GM19239 (cell line): ENCODE measurements around the gene PNCK.

Experiments
- DNase-seq: peaks from one replicate; pipeline ENCODE4 v3.0.0; 2011; ENCODE audit warnings: low spot score; ENCODE audit not compliant: insufficient read length
- FAIRE-seq: peaks from 2 replicates; lab custom pipeline; 2011; peaks lifted over from hg19 to GRCh38; lab: Jason Lieb, UNC

PNCK gene

DNA sequence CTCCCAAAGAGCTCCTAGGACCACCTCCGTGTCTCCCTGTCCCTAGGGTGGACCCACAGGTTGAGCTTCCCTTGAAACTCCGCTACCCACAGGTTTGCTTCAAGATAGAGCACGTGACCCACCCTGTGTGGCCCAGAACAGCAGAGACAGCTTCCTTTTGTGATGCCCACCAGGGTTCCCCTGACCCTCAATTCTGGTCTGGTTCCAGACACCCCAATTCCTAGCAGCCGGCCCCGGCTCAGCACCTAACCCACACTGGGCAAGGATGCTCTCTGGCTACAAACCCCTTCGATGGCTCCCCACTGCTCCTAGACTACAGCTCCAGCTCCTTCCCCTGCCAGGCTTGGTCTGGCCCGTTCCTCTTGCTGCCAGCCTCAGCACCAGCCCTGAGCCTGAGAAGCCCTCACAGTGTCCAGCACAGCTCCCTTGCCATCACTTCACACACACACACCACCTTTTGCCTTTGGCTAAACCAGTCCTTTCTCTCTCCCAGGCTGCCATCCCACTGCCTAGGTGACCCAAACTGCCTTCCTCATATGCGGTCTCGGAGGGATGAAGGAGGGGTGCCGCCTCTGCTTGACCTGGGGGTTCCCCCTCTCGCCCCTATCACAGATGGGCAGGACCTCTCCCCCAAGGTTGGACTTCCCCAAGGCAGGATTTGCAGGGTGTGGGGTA, 6.2 kb downstream of the PNCK start:
- DNase-seq, result no peak
- no peak for FAIRE-seq

DNA sequence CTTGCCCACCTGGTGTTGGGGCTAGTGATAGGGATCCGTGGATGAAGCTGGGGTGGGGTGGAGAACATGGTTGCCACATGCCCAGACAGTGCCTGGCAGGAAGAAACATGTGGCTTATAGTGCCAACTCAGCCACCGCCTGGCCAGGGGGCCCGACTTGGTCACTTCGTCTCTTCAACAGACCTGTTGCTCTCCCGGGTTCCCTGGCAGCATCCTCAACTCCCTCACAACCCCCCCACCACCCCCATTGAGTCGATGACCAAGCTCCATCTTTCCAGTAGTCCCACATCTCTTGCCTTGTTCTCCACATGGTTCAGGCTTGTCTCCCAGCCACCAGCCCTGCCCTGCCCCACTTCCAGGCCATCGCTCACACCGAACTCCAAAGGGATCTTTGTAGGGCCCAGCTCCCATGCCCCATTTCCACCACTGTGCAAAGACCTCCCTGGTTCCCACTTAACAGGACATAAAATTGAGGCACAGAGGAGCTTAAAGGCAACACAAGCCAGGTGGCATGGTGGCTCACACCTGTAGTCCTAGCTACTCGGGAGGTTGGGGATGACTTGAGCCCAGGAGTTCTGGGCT, 7.8 kb downstream of the PNCK start:
- FAIRE-seq (no peak), DNase-seq (no peak)

DNA sequence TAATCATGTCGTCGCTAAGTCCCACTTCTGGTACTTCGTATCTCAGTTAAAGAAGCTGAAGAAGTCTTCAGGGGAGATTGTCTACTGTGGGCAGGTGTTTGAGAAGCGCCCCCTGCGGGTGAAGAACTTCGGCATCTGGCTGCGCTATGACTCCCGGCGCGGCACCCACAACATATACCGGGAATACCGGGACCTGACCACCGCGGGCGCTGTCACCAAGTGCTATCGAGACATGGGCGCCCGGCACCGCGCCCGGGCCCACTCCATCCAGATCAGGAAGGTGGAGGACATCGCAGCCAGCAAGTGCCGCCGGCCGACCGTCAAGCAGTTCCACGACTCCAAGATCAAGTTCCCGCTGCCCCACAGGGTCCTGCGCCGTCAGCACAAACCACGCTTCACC, 11.3 kb downstream of the PNCK start:
- DNase-seq (no peak), FAIRE-seq (no peak)

DNA sequence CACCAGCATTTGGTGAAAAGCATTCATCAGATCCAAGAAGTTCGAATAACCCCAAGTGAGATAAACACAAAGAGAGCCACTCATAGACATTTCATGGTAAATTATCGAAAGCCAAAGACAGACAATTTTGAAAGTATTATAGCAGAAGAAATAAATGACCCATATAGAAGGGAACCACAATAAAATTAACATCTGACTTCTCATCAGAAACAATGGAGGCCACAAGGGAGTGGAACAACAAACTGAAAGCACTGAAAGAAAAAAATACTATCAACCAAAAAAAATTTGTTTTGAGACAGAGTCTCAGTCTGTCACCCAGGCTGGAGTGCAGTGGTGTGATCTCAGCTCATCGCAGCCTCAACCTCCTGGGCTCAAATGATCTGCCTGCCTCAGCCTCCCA, 14.3 kb downstream of the PNCK start:
- FAIRE-seq, result no peak

DNA sequence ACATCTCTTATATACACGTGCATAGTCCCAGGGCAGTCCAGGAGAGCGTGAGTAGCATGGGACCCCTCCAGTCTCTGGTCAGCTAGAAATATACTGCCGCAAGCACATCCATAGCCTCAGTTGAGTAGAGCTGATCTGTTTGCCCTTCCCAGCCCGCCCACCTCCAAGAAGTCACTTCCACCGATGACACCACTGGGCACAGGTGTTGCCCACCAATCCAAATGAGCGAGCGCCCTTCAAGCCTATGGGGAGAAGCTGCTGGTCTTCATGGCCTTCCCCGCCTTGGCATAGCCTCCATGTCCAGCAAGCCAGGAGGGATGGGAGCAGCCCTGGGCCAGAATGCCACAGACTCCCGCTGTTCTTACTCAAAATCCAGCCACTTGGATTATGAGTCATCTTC, 16.5 kb downstream of the PNCK start:
- DNase-seq, result no peak

More for the DNA sequence above, 14.3 kb downstream of the PNCK start:
- no peak for DNase-seq

DNA sequence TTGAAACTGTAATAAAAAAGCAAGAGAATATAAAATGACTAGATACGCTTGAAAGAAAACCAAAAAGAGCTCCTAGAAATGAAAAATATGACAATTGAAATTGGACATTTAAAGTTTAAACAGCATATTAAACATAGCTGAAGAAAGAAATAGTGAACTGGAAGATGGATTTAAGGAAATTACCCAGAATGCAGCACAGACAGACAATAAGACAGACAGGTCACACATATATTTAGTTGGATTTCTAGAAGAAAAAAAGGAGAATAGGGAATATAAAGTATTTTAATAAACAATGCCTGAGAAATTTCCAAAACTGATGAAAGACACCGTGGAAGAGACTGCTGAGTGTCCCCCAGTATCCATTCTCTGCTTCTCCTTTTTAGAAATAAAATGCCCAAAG, 20.1 kb downstream of the PNCK start:
- DNase-seq (no peak), FAIRE-seq (no peak)

More for the DNA sequence above, 16.5 kb downstream of the PNCK start:
- FAIRE-seq, result no peak

DNA sequence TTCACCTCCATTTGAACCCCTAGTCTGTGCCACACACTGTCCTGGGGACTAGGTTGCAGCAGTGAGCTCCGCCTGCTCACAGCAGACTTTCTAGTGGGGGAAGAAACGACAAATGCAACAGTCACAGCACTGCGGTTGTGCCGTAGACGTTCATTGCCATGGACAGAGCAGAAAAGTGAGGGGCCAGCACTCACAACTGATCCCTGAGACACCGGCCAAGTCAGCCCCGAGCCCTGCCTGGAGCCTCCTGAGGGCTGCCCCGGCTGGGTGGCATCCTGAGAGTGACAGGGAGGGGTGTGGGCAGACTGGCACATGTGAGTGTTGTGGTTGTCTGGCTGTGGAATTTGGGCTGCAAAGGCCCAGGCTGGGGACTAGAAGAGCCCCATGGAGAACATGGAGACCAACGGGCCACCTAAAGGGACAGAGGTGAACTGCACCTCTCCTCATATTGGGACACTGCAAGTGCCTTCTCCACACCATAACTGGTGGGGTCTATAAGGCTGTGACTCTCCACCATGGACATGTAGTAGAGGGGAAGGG, 22.0 kb downstream of the PNCK start:
- FAIRE-seq, result no peak
- DNase-seq, result no peak

DNA sequence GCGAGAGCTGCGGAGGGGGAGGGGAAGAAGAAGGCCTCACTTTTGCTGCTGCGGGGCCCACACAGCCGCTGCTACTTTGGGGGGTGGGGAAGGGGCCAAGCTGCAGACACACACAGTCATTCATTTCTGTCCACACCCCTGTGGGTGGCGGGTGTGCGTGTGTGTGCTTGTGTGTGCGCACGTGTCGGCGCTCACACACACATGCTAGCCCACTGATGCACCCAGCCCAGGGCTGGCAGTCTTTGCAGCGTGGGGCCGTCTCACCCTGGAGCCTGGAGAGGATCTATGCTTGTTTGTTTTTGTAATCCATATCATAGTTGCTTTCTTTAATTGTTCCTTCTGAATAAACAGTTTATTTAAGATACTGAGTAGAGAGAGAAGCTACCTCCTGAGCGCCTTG, 22.7 kb downstream of the PNCK start:
- FAIRE-seq (no peak), DNase-seq (no peak)

DNA sequence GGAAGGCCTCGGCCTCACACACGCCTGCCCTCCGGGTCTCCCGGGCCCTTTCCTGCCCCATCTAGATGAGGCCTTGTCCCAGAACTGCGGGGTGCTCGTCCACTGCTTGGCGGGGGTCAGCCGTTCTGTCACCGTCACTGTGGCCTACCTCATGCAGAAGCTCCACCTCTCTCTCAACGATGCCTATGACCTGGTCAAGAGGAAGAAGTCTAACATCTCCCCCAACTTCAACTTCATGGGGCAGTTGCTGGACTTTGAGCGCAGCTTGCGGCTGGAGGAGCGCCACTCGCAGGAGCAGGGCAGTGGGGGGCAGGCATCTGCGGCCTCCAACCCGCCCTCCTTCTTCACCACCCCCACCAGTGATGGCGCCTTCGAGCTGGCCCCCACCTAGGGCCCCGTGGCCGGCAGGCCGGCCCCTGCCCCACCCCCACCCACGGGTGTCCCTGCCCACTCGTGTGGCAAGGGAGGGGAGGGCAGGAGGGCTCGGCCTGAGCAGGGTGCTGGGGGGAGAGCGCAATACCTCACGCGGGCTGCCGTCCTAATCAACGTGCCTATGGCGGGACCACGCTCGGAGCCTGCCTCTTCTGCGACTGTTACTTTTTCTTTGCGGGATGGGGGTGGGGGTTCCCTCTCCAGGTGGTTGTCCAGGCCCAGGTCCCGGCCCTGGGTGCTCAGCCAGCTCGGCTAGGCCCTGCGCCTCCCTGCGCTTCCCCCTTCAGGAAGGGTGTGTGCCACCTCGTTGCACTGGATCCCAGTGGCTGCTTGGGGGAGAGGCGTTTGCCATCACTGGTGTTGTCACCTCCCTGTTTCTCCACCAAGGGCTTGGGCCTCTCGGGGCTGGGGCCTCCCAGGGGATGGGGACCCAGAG, 23.5 kb downstream of the PNCK start:
- DNase-seq, result no peak

DNA sequence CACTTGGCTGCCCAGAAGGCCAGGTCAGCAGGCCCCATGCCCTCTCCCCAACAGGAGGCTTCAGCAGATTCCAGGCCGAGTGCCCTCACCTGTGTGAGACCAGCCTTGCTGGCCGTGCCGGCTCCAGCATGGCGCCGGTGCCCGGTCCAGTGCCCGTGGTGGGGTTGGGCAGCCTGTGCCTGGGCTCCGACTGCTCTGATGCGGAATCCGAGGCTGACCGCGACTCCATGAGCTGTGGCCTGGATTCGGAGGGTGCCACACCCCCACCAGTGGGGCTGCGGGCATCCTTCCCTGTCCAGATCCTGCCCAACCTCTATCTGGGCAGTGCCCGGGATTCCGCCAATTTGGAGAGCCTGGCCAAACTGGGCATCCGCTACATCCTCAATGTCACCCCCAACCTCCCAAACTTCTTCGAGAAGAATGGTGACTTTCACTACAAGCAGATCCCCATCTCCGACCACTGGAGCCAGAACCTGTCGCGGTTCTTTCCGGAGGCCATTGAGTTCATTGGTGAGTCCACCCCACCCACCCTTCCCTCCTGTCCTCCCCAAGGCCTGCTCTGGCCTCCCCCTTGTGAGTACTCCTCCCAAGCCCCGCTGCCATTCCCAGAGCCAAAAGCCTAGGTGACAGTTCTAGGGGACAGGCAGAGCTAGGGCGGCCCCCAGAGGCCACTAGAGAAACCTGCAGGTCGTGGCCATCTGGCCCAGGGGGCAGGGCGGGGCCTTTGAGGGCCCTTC, 24.3 kb downstream of the PNCK start:
- FAIRE-seq, result peak; percentile 90
- peak; percentile 66 for DNase-seq

More for the DNA sequence above, 23.5 kb downstream of the PNCK start:
- no peak for FAIRE-seq

DNA sequence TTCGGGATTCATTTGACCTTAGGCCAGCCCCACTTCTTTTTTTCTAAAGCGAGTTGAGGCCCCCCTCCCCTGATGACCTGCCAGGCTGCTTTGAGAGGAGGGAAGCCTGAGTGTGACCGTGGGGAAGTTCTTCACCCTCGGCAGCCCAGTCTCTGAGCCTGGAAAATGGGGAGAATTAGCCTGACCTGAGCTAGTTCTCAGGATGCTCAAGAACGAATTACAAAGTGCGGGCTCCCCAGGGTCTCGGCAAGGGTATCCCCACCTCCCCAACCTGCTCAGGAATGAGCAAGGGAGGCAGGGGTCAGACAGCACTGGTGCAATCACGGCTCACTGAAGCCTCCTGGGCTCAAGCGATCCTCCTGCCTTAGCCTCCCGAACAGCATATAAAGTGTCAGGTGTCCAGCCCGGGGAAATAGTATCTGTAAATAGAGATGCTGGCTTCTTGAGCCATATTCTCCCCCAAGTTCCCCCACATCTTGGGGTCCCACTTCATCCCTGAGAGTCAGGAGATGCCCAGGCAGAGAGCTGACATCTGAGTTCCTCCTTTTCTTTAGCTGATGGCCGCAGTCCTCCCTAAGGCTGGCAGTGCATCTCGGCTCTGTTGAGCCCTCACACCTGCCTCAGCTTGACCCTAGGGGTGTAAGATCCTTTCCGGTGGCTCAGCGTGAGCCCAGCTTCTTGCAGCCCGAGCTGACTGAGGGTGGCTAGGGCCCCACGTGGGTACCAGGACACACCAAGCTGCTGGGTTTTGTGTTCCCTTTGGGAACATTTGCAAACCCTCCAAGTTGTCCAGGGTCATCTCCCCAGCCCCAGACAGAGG, 25.0 kb downstream of the PNCK start:
- FAIRE-seq, result no peak
- no peak for DNase-seq

DNA sequence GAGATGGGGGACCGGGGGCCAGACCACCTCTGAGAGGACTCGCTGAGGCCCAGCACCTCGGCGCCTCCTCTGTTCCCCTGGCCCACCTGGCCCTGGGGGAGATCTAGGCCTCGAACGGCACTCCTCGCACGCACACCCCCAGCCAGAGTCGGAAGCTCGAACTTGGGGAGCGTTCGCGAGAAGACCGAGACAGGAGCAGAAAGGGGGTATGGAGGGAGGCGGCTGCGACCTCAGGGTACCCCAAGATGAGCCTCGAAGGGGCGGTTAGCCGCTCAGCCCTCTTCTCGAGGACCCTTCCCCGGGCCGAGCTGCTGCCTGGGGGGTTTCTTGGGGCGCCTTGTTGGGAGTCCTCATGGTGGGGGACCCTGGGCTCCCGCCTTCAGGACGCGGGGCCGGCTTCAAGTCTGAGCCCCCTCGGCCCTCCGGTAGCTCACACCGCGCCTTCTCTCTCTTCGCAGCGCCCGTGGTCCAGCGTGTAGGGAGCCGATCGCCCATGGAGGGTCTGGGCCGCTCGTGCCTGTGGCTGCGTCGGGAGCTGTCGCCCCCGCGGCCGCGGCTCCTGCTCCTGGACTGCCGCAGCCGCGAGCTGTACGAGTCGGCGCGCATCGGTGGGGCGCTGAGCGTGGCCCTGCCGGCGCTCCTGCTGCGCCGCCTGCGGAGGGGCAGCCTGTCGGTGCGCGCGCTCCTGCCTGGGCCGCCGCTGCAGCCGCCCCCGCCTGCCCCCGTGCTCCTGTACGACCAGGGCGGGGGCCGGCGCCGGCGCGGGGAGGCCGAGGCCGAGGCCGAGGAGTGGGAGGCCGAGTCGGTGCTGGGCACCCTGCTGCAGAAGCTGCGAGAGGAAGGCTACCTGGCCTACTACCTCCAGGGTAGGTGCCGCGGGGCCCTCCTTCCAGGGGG, 25.9 kb downstream of the PNCK start:
- no peak for FAIRE-seq
- no peak for DNase-seq

DNA sequence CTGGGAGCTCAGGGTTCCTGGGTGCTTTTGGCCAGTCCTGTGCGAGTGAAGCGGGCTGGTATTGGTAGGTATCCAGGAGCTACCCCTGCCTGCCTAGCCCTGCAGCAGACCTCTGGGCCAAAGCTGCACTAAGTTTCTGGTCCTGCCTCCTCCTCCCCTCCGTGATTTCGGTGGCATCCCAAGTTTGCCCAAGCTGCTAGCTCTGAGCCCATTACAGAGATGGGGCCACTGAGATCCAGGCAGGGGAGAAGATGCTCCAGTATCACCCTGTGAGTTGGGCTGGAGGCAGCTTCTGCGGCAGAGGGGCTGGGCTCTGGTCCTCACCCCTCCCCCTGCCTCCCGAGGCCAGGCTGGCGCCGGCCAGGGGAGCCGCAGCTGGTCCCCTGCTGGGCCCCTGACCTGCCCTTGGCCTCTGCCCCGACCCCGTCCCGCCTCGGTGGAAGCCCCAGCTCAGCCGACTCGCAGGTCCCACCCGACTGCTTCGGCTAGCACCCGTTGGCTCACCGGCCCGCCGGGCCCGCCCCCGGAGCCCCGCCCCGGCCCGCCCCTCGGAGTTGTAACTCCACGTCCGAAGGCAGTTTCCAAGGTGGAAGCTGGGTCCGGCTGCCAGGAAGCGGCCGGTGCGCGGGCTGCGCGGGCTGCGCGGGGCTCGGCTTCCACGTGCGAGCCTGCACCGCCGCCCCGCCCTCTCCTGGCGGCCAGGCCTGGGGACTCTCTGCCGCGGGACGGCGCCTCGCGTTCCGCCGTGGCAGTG, 26.8 kb downstream of the PNCK start, which contains the start of gene DUSP9:
TSS of gene DUSP9 (plus strand) at position 584 of the 754 bp plus-strand sequence. CDS start 751 bp downstream, outside the sequence.
- DNase-seq (no peak), FAIRE-seq (no peak)

DNA sequence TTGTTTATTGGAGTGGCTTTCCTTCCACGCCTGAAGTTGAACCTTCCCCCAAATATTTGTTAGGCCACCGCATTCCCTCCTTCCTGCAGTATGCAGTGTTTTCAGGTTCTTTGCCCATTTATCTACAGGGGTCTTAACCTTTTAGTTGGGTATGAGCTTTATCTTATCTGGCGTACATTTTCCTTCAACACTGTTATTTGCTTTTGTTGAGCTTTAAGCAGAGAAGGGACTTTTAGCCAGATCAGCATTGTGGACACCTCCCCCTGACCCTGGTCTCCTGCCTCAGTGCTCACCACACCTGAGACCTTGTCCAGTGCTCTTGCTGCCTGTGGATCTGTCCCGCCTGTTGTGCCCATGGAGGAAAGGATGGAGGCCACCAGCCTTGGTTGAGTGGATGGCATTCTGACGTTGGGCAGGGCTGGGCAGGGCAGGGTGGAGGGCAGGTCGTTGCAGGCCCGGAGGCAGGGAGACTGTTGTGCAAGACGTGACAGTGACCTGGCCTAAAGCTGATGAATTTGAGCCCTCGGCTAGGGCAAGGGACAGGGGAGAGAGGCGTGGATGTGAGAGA, 27.6 kb downstream of the PNCK start:
- DNase-seq (no peak), FAIRE-seq (no peak)

DNA sequence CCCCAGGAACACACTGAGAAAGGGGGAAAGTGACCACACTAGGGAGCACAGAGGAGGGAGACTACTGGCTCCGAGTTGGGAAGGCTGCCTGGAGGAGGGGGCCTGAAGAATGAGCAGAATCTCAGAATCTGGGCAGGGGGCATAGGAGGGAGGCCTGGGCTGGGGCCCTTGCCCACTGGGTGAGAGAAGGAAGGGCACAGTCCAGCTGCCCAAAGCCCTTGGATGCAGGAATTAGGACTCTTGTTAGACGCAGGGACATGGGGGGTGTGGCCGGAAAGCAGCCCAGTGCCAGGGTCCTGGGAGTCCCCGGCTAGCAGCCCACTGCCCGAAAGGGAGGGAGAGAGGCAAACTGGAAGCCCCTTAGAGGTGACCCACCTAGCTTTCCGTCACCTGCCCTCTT, 28.5 kb downstream of the PNCK start:
- no peak for DNase-seq
- no peak for FAIRE-seq

DNA sequence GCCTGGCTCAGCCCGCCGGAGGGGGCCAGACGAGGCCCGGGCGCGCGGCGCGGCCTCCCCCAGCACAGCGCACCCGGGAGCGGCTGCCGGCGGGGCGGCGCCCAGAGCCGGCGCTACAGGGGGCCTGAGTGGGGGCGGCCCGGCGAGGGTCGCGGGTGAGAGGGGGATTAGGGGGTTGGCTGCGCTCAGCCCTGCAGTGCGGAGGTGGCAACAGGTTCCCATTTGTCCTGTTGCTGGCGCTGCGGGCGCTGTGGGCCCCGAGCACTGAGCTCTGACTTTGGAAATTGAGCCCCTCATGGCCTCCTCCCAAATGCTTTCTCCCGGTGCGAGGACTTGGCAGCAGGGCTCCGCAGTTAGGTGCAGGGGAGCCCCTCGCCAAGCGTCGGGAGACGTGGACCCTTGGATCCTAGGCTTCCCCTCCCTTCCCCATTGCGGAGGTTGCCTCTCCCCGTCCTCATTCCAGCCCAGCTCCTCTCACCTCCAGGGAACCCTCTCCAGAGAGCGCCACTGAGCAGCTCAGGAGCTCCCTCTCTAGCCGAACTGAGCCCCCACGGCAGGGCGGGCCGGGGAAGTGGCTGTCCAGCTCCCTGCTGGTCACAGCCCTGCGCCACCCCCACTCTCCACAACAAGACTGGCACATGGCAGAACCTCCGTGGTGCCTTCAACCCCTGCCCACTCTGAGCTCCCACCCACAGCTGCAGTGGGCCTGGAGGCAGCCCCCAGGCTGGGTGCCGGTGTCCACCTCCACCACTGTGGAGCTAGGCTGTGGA, 29.1 kb downstream of the PNCK start:
- FAIRE-seq, result no peak
- DNase-seq, result no peak
